K562 (cell line): ENCODE data around the gene VIPR1. TPM values are rescaled to one million over a fixed set of nuclear protein-coding genes. Genes with fewer than 3 reads are reported as not detected.

Experiments used
- BMI1 ChIP-seq: fragments of 150-350 bp; IDR thresholded peaks from 2 replicates; pipeline ENCODE4 v1.6.1; 2014; ENCODE audit warnings: low read length
- CBFA2T2 ChIP-seq: fragments of 450-650 bp; conservative IDR thresholded peaks from 2 replicates; pipeline ENCODE4 v1.6.1; 2017; ENCODE audit warnings: mild to moderate bottlenecking
- MAFG ChIP-seq: fragments of 450-650 bp; conservative IDR thresholded peaks from 2 replicates; pipeline ENCODE4 v1.6.1; 2016; ENCODE audit warnings: missing genetic modification characterization, missing compliant biosample characterization
- MECOM ChIP-seq: fragments of 250-450 bp; sonication (Bioruptor Pico); IDR thresholded peaks from 2 replicates; pipeline ENCODE4 v1.8.0; 2022; ENCODE audit warnings: inconsistent platforms
- NR1H2 ChIP-seq: sonication (generic); formaldehyde crosslinking; IDR thresholded peaks from 2 replicates; pipeline ENCODE4 v1.4.0; 2020; ENCODE audit warnings: mild to moderate bottlenecking, missing genetic modification reagents
- PBX2 ChIP-seq, 2 experiments: IDR thresholded peaks in 1 of 2; conservative IDR thresholded peaks in 1 of 2; 2 replicates each; pipeline ENCODE4 v1.6.1; 2016; ENCODE audit warnings: low read depth in 2 of 2, mild to moderate bottlenecking in 1 of 2, missing compliant biosample characterization in 1 of 2, missing genetic modification characterization in 1 of 2, moderate library complexity in 1 of 2
- POLR3G ChIP-seq: IDR thresholded peaks from 2 replicates; pipeline ENCODE4 v1.6.1; 2011; ENCODE audit not compliant: insufficient read length, insufficient replicate concordance; ENCODE audit errors: extremely low read depth
- TAF7 ChIP-seq: fragments of 450-650 bp; IDR thresholded peaks from 2 replicates; pipeline ENCODE4 v1.6.1; 2016; ENCODE audit warnings: missing genetic modification characterization, missing compliant biosample characterization
- TAL1 ChIP-seq: fragments of 450-650 bp; IDR thresholded peaks from 2 replicates; pipeline ENCODE4 v1.6.1; 2016; ENCODE audit warnings: mild to moderate bottlenecking
- ZNF121 ChIP-seq: sonication (generic); formaldehyde crosslinking; conservative IDR thresholded peaks from 2 replicates; pipeline ENCODE4 v1.8.0; 2022; ENCODE audit warnings: missing genetic modification reagents
- polyA plus RNA-seq, 8 experiments: library from polyadenylated mRNA; depleted of rRNA in 4 of 8; stranded (reverse) in 5 of 8; unstranded in 3 of 8; fragments of >200 nt; fragmentation: Nextera tagmentation in 2 of 8; fragmentation: Illumina TruSeq in 1 of 8; extraction: Ambion mirVana in 2 of 8; extraction: Trizol in 1 of 8; gene quantifications; 2 replicates each; pipeline versions ENCODE4 v1.2.1 to v1.2.3, GENCODE V29; 2011 to 2014; ENCODE audit warnings: inconsistent platforms in 1 of 8, missing spikeins in 1 of 8
- total RNA-seq, 7 experiments: library from RNA; depleted of rRNA in 6 of 7; stranded (reverse); fragments of >200 nt in 6 of 7; fragmentation: Illumina TruSeq in 2 of 7; extraction: Trizol in 2 of 7; gene quantifications; 2 replicates each; pipeline versions ENCODE4 v1.2.1 to v1.2.3, GENCODE V29; 2011 to 2021; ENCODE audit warnings: low replicate concordance in 1 of 7
- TF ChIP-seq, protein P1 (sequence below): sonication (generic); formaldehyde crosslinking; IDR thresholded peaks from 2 replicates; pipeline ENCODE4 v1.8.0; 2022; ENCODE audit warnings: mild to moderate bottlenecking, missing genetic modification reagents
- TF ChIP-seq, protein P2 (sequence below): IDR thresholded peaks from 2 replicates; pipeline ENCODE4 v1.6.1; 2012; ENCODE audit warnings: low read depth, low read length, improper control_type of control experiment, borderline replicate concordance
- TF ChIP-seq, protein P3 (sequence below): fragments of 150-350 bp; IDR thresholded peaks from 2 replicates; pipeline ENCODE4 v1.6.1; 2014; ENCODE audit warnings: low read depth, mild to moderate bottlenecking, low read length, borderline replicate concordance
- TF ChIP-seq, protein P4 (sequence below): fragments of 250-450 bp; sonication (Bioruptor Pico); IDR thresholded peaks from 2 replicates; pipeline ENCODE4 v1.6.1; 2021; ENCODE audit warnings: mild to moderate bottlenecking

The VIPR1 gene
- total and polyA plus RNA-seq, 9 of the 15 experiments (the other 6 are each of a cell fraction or from before 2014, with no cell fraction given): 0.04 to 0.38 (median 0.12) TPM; not detected in 3

- TF ChIP-seq, protein P1, sequence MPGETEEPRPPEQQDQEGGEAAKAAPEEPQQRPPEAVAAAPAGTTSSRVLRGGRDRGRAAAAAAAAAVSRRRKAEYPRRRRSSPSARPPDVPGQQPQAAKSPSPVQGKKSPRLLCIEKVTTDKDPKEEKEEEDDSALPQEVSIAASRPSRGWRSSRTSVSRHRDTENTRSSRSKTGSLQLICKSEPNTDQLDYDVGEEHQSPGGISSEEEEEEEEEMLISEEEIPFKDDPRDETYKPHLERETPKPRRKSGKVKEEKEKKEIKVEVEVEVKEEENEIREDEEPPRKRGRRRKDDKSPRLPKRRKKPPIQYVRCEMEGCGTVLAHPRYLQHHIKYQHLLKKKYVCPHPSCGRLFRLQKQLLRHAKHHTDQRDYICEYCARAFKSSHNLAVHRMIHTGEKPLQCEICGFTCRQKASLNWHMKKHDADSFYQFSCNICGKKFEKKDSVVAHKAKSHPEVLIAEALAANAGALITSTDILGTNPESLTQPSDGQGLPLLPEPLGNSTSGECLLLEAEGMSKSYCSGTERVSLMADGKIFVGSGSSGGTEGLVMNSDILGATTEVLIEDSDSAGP (CRISPR knock-in tag): peak; percentile 98
- no peak for TF ChIP-seq ZNF121 (CRISPR knock-in tag)
- no peak for TF ChIP-seq PBX2 (CRISPR knock-in tag; IDR thresholded peaks at IDR 0.05; ENCODE audit: low read depth)
- TF ChIP-seq PBX2 (tag; conservative IDR thresholded peaks at IDR 0.05; ENCODE audit: low read depth): no peak; the same call in 1 of the 2 replicates
- TF ChIP-seq CBFA2T2: peak; percentile 65
- TF ChIP-seq MAFG (tag): no peak
- no peak for TF ChIP-seq MECOM (CRISPR knock-in tag)
- TF ChIP-seq TAL1: peak; percentile 61
- no peak for TF ChIP-seq BMI1
- TF ChIP-seq POLR3G: no peak
- no peak for TF ChIP-seq NR1H2 (CRISPR knock-in tag)
- TF ChIP-seq, protein P2, sequence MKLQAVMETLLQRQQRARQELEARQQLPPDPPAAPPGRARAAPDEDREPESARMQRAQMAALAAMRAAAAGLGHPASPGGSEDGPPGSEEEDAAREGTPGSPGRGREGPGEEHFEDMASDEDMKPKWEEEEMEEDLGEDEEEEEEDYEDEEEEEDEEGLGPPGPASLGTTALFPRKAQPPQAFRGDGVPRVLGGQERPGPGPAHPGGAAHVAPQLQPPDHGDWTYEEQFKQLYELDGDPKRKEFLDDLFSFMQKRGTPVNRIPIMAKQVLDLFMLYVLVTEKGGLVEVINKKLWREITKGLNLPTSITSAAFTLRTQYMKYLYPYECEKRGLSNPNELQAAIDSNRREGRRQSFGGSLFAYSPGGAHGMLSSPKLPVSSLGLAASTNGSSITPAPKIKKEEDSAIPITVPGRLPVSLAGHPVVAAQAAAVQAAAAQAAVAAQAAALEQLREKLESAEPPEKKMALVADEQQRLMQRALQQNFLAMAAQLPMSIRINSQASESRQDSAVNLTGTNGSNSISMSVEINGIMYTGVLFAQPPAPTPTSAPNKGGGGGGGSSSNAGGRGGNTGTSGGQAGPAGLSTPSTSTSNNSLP: no peak; the same call in 1 of the 2 replicates
- TF ChIP-seq, protein P3, sequence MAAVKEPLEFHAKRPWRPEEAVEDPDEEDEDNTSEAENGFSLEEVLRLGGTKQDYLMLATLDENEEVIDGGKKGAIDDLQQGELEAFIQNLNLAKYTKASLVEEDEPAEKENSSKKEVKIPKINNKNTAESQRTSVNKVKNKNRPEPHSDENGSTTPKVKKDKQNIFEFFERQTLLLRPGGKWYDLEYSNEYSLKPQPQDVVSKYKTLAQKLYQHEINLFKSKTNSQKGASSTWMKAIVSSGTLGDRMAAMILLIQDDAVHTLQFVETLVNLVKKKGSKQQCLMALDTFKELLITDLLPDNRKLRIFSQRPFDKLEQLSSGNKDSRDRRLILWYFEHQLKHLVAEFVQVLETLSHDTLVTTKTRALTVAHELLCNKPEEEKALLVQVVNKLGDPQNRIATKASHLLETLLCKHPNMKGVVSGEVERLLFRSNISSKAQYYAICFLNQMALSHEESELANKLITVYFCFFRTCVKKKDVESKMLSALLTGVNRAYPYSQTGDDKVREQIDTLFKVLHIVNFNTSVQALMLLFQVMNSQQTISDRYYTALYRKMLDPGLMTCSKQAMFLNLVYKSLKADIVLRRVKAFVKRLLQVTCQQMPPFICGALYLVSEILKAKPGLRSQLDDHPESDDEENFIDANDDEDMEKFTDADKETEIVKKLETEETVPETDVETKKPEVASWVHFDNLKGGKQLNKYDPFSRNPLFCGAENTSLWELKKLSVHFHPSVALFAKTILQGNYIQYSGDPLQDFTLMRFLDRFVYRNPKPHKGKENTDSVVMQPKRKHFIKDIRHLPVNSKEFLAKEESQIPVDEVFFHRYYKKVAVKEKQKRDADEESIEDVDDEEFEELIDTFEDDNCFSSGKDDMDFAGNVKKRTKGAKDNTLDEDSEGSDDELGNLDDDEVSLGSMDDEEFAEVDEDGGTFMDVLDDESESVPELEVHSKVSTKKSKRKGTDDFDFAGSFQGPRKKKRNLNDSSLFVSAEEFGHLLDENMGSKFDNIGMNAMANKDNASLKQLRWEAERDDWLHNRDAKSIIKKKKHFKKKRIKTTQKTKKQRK: no peak
- TF ChIP-seq TAF7 (tag): peak; percentile 35; the same call in 1 of the 2 replicates
- TF ChIP-seq, protein P4, sequence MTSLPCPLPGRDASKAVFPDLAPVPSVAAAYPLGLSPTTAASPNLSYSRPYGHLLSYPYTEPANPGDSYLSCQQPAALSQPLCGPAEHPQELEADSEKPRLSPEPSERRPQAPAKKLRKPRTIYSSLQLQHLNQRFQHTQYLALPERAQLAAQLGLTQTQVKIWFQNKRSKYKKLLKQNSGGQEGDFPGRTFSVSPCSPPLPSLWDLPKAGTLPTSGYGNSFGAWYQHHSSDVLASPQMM (CRISPR knock-in tag): no peak
Measured at GRCh38 chr3:42581709-42582473, 79.4 kb downstream of the VIPR1 start, which contains the start of gene SEC22C (continued).
